Thoracic aorta (tissue), 2 donors: Measurements from ENCODE around the gene PKP1. TPM values are rescaled to one million over a fixed set of nuclear protein-coding genes. Genes with fewer than 3 reads are reported as not detected.

Source experiments
- ATAC-seq: fragments of 150-250 bp; one replicate; pipeline ENCODE4 v1.8.0; 2017; ENCODE audit warnings: low read depth; ENCODE audit not compliant: insufficient number of reproducible peaks, low FRiP score
- DNase-seq: peaks from one replicate; pipeline ENCODE4 v3.0.0-alpha.2; 2020; ENCODE audit warnings: low spot score
- H3K27ac ChIP-seq, 2 donors: fragments of 200-600 bp; sonication (generic); 1 replicate in 1 of 2; 2 replicates in 1 of 2; pipeline ENCODE4 v1.5.1; 2016; ENCODE audit warnings: mild to moderate bottlenecking in 2 of 2, moderate library complexity in 2 of 2
- H3K27me3 ChIP-seq: fragments of 200-600 bp; sonication (generic); replicated peaks from 2 replicates; pipeline ENCODE4 v1.6.0; 2016; ENCODE audit warnings: mild to moderate bottlenecking; ENCODE audit not compliant: insufficient read depth
- H3K36me3 ChIP-seq: fragments of 200-600 bp; sonication (generic); one replicate; pipeline ENCODE4 v1.5.1; 2016
- H3K4me1 ChIP-seq, 2 donors: fragments of 200-600 bp; sonication (generic); 1 replicate in 1 of 2; 2 replicates in 1 of 2; pipeline versions ENCODE4 v1.5.1 to v1.6.0; 2016; ENCODE audit warnings: low read depth in 2 of 2, mild to moderate bottlenecking in 1 of 2; ENCODE audit not compliant: control insufficient read depth in 1 of 2
- H3K4me3 ChIP-seq: fragments of 200-600 bp; sonication (generic); 2 replicates; pipeline ENCODE4 v1.5.1; 2016; ENCODE audit warnings: mild to moderate bottlenecking
- H3K9me3 ChIP-seq: fragments of 200-600 bp; sonication (generic); 2 replicates; pipeline ENCODE4 v1.5.1; 2016
- CTCF ChIP-seq: fragments of 200-600 bp; sonication (generic); IDR thresholded peaks from one replicate; pipeline ENCODE4 v1.5.1; 2019; ENCODE audit warnings: antibody characterized with exemption
- total RNA-seq, 2 donors: library from RNA; depleted of rRNA; stranded (reverse); fragments of >200 nt; gene quantifications; one replicate each; pipeline versions ENCODE4 v1.1.0 to v1.2.3, GENCODE V29; 2016

The PKP1 gene
- total RNA-seq, 2 donors from 2014 or later = 0.54 TPM; not detected in 1

- H3K27me3 ChIP-seq = no peaks in the 10 kb centered on the region
- H3K4me1 ChIP-seq = no peaks in the 10 kb centered on the region
- H3K9me3 ChIP-seq = no peaks in the 10 kb centered on the region
- no peak overlapping the region for H3K4me3 ChIP-seq
- no peak for DNase-seq
- no peak overlapping the region for H3K27ac ChIP-seq
- no peak for TF ChIP-seq CTCF
- ATAC-seq = no peak
- no peaks in the 10 kb centered on the region for H3K36me3 ChIP-seq
Measured at GRCh38 chr1:201266774-201267173, 16.5 kb upstream of the PKP1 start.

- H3K27ac ChIP-seq = no peak overlapping the region
- ATAC-seq (no peak), DNase-seq (no peak)
- H3K9me3 ChIP-seq = no peaks in the 10 kb centered on the region
- H3K36me3 ChIP-seq = no peaks in the 10 kb centered on the region
- no peak overlapping the region for H3K4me3 ChIP-seq
- no peaks in the 10 kb centered on the region for H3K4me1 ChIP-seq
- TF ChIP-seq CTCF = no peak
- H3K27me3 ChIP-seq = no peaks in the 10 kb centered on the region
Measured at GRCh38 chr1:201267481-201268229, 15.7 kb upstream of the PKP1 start.

- no peak for DNase-seq
- H3K36me3 ChIP-seq = no peaks in the 10 kb centered on the region
- no peak for TF ChIP-seq CTCF
- H3K27me3 ChIP-seq = no peaks in the 10 kb centered on the region
- no peaks in the 10 kb centered on the region for H3K4me1 ChIP-seq
- no peak overlapping the region for H3K4me3 ChIP-seq
- H3K9me3 ChIP-seq = no peaks in the 10 kb centered on the region
- H3K27ac ChIP-seq = no peak overlapping the region
- ATAC-seq = no peak
Measured at GRCh38 chr1:201268604-201269151, 14.6 kb upstream of the PKP1 start.

GRCh38 chr1:201269281-201269680 is 14.0 kb upstream of the PKP1 start:
- no peaks in the 10 kb centered on the region for H3K9me3 ChIP-seq
- no peak overlapping the region for H3K27ac ChIP-seq
- TF ChIP-seq CTCF = no peak
- no peak for DNase-seq
- no peak overlapping the region for H3K4me3 ChIP-seq
- H3K27me3 ChIP-seq = no peaks in the 10 kb centered on the region
- no peak for ATAC-seq
- H3K36me3 ChIP-seq = no peaks in the 10 kb centered on the region
- no peaks in the 10 kb centered on the region for H3K4me1 ChIP-seq

GRCh38 chr1:201269900-201270410 is 13.4 kb upstream of the PKP1 start:
- DNase-seq = no peak
- H3K9me3 ChIP-seq = no peaks in the 10 kb centered on the region
- H3K4me3 ChIP-seq = no peak overlapping the region
- no peak for TF ChIP-seq CTCF
- H3K27ac ChIP-seq = no peak overlapping the region
- no peaks in the 10 kb centered on the region for H3K27me3 ChIP-seq
- no peaks in the 10 kb centered on the region for H3K36me3 ChIP-seq
- H3K4me1 ChIP-seq = no peaks in the 10 kb centered on the region
- no peak for ATAC-seq
